RWPE2 (cell line): ENCODE data around the gene ADK.

Experiments used
- ATAC-seq: fragments of 200-7000 bp; cut with Tn5 transposase; 3 replicates; pipeline ENCODE4 v1.9.1; 2021; ENCODE audit warnings: low read depth
- DNase-seq: peaks from one replicate; pipeline ENCODE4 v3.0.0-alpha.2; 2020; ENCODE audit warnings: low spot score
- H3K27ac ChIP-seq: fragments of 450-650 bp; 2 replicates; pipeline ENCODE4 v1.5.1; 2017; ENCODE audit warnings: mild to moderate bottlenecking; ENCODE audit not compliant: poor library complexity, severe bottlenecking
- H3K27me3 ChIP-seq: fragments of 250-450 bp; sonication (Bioruptor Pico); 2 replicates; pipeline ENCODE4 v1.5.1; 2021; ENCODE audit warnings: mild to moderate bottlenecking, moderate library complexity; ENCODE audit not compliant: insufficient read depth, poor library complexity, severe bottlenecking
- H3K36me3 ChIP-seq: fragments of 250-450 bp; sonication (Bioruptor Pico); 2 replicates; pipeline ENCODE4 v1.5.1; 2020; ENCODE audit warnings: low read depth, mild to moderate bottlenecking, moderate library complexity
- H3K4me1 ChIP-seq: fragments of 250-450 bp; sonication (Bioruptor Pico); 2 replicates; pipeline ENCODE4 v1.5.1; 2021; ENCODE audit warnings: mild to moderate bottlenecking, moderate library complexity; ENCODE audit not compliant: insufficient read depth, poor library complexity, severe bottlenecking
- H3K4me3 ChIP-seq: fragments of 250-450 bp; sonication (Bioruptor Pico); 2 replicates; pipeline ENCODE4 v1.5.1; 2021; ENCODE audit warnings: mild to moderate bottlenecking, moderate library complexity; ENCODE audit not compliant: severe bottlenecking
- H3K9me3 ChIP-seq: fragments of 250-450 bp; sonication (Bioruptor Pico); 2 replicates; pipeline ENCODE4 v1.5.1; 2021; ENCODE audit warnings: mild to moderate bottlenecking, moderate library complexity; ENCODE audit not compliant: severe bottlenecking
- CTCF ChIP-seq: fragments of 450-650 bp; IDR thresholded peaks from one replicate; pipeline ENCODE4 v1.5.1; 2017; ENCODE audit warnings: mild to moderate bottlenecking, moderate library complexity; ENCODE audit not compliant: poor library complexity, severe bottlenecking

ADK gene

GRCh38 chr10:74637685-74638084 lies 486.7 kb downstream of the ADK start:
- DNase-seq = no peak
- peaks cover 26% of the 10 kb centered on the region for H3K36me3 ChIP-seq
- H3K9me3 ChIP-seq = peaks cover 2% of the 10 kb centered on the region
- H3K4me1 ChIP-seq = no peaks in the 10 kb centered on the region
- TF ChIP-seq CTCF = no peak
- H3K4me3 ChIP-seq = no peak overlapping the region
- H3K27ac ChIP-seq = no peak overlapping the region
- H3K27me3 ChIP-seq = no peaks in the 10 kb centered on the region
- no peak for ATAC-seq

GRCh38 chr10:74640134-74640921 lies 489.3 kb downstream of the ADK start:
- peaks cover 17% of the 10 kb centered on the region for H3K36me3 ChIP-seq
- no peak overlapping the region for H3K4me3 ChIP-seq
- no peaks in the 10 kb centered on the region for H3K27me3 ChIP-seq
- no peak overlapping the region for H3K27ac ChIP-seq
- no peaks in the 10 kb centered on the region for H3K4me1 ChIP-seq
- ATAC-seq (no peak), DNase-seq (no peak)
- no peaks in the 10 kb centered on the region for H3K9me3 ChIP-seq
- TF ChIP-seq CTCF = no peak

- no peak for ATAC-seq
- peaks cover 7% of the 10 kb centered on the region for H3K36me3 ChIP-seq
- no peak overlapping the region for H3K4me3 ChIP-seq
- DNase-seq = no peak
- H3K4me1 ChIP-seq = no peaks in the 10 kb centered on the region
- no peaks in the 10 kb centered on the region for H3K27me3 ChIP-seq
- H3K27ac ChIP-seq = no peak overlapping the region
- H3K9me3 ChIP-seq = no peaks in the 10 kb centered on the region
- TF ChIP-seq CTCF = no peak
Measured at GRCh38 chr10:74641659-74642058, 490.6 kb downstream of the ADK start.

- DNase-seq = no peak
- no peak for TF ChIP-seq CTCF
- Histone ChIP-seq H3K4me1 (no peaks in the 10 kb centered on the region), H3K27ac (no peak overlapping the region), H3K36me3 (peaks cover 7% of the 10 kb centered on the region), H3K4me3 (no peak overlapping the region), H3K9me3 (no peaks in the 10 kb centered on the region), H3K27me3 (no peaks in the 10 kb centered on the region)
- ATAC-seq = no peak
Measured at GRCh38 chr10:74642901-74643595, 492.0 kb downstream of the ADK start.

- Histone ChIP-seq H3K27ac (no peak overlapping the region), H3K27me3 (no peaks in the 10 kb centered on the region), H3K4me1 (no peaks in the 10 kb centered on the region), H3K9me3 (no peaks in the 10 kb centered on the region), H3K36me3 (peaks cover 3% of the 10 kb centered on the region), H3K4me3 (no peak overlapping the region)
- no peak for ATAC-seq
- no peak for DNase-seq
- no peak for TF ChIP-seq CTCF
Measured at GRCh38 chr10:74643596-74643975, 492.6 kb downstream of the ADK start.
